Right cardiac atrium (tissue), 5 donors: ENCODE results near the gene SHROOM3. TPM values are rescaled to one million over a fixed set of nuclear protein-coding genes. Genes with fewer than 3 reads are reported as not detected.

ENCODE experiments used
- ATAC-seq, 2 donors: fragments of 200-7000 bp; cut with Tn5 transposase; one replicate each; pipeline versions ENCODE4 v1.8.0 to v1.9.1; 2020; ENCODE audit warnings: moderate library complexity in 2 of 2, mild to moderate bottlenecking in 1 of 2
- DNase-seq, 3 donors: peaks; one replicate each; pipeline ENCODE4 v3.0.0-alpha.2; 2020
- H3K27ac ChIP-seq: one replicate; pipeline ENCODE4 v1.5.1; 2013; ENCODE audit warnings: mild to moderate bottlenecking, low read length, control low read depth, moderate library complexity
- H3K27me3 ChIP-seq: one replicate; pipeline ENCODE4 v1.6.1; 2013; ENCODE audit not compliant: control insufficient read depth, insufficient read depth
- H3K4me1 ChIP-seq: one replicate; pipeline ENCODE4 v1.6.1; 2013; ENCODE audit warnings: low read length; ENCODE audit not compliant: control insufficient read depth, insufficient read depth
- H3K4me3 ChIP-seq: one replicate; pipeline ENCODE4 v1.5.1; 2013; ENCODE audit warnings: low read length, control low read depth
- H3K9me3 ChIP-seq: one replicate; pipeline ENCODE4 v1.6.1; 2013; ENCODE audit warnings: low read length; ENCODE audit not compliant: control insufficient read depth
- WGBS: extraction: QIAGEN DNeasy Blood & Tissue Kit; methylation state at CpG from one replicate; pipeline ENCODE4 v1.1.7; 2013; 5-methylcytosine and 5-hydroxymethylcytosine counted together
- intact Hi-C, 4 donors: fragments of 100-400 bp; cut with DNase I; formaldehyde crosslinking; loops; one replicate each; pipeline versions ENCODE4 v1.11.0 to v1.14.0; 2022 to 2023
- polyA plus RNA-seq: library from polyadenylated mRNA; stranded (reverse); fragments of 200-250 nt; gene quantifications from one replicate; pipeline ENCODE4 v1.2.3, GENCODE V29; 2013
- total RNA-seq, 4 donors: library from RNA; stranded (reverse); fragmentation: NEBNext Ultra II Directional; extraction: Animal tissue kit (Norgen Biotek cat#: 25700); gene quantifications; one replicate each; pipeline ENCODE4 v1.2.1, GENCODE V29; 2021
- donor health status: healthy with polysubstance abuse.
- donor health status: DM: no; HTN: yes; CAD: no.
- donor health status: DM: no; HTN: no; CAD: no.
- donor health status: DM: no; HTN: yes; CAD: no; lungs with severe emphysema.
- donor health status: DM: yes; HTN: yes; CAD: no.

Gene SHROOM3
- total and polyA plus RNA-seq, 5 donors, result 4.6 to 11.8 (median 10.9) TPM

GRCh38 chr4:76703123-76703490, 268.1 kb downstream of the SHROOM3 start:
- 88% methylated on average over 1 of the region's 1 CpG for WGBS
- no peaks in the 10 kb centered on the region for H3K27me3 ChIP-seq
- no peak overlapping the region for H3K4me3 ChIP-seq
- intact Hi-C loops, result no loop called here
- ATAC-seq (no peak), DNase-seq (no peak)
- H3K4me1 ChIP-seq, result peaks cover 3% of the 10 kb centered on the region
- no peak overlapping the region for H3K27ac ChIP-seq
- no peaks in the 10 kb centered on the region for H3K9me3 ChIP-seq

DNA sequence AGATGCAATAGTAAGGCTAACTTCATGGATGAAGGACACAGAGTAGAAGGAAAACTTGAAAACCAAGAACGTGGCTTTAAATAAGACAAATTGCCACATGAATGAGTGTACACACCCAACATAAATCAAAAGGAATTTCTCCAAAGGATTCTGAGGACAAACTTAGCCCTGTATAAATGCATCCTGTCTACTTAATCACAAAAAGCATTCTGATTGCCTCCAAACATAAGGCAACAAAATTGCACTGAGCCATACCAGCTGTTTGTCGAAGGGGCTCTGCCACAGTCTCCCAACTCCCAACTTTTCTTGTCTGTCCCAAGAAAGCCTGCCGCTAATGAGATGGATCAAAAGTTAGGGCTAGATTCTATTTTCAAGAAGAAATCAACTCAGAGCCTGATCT, 268.6 kb downstream of the SHROOM3 start:
- H3K4me3 ChIP-seq, result no peak overlapping the region
- H3K4me1 ChIP-seq, result peaks cover 3% of the 10 kb centered on the region
- 66% methylated on average over 3 of the region's 3 CpGs for WGBS
- DNase-seq, result no peak
- peak; percentile 17 to 23 for ATAC-seq
- no peaks in the 10 kb centered on the region for H3K27me3 ChIP-seq
- H3K9me3 ChIP-seq, result no peaks in the 10 kb centered on the region
- intact Hi-C loops, result no loop called here
- no peak overlapping the region for H3K27ac ChIP-seq

- peak; percentile 76 to 85 for ATAC-seq
- 38% methylated on average over 3 of the region's 3 CpGs for WGBS
- peak overlapping the region; percentile 39 for H3K27ac ChIP-seq
These were observed 269.3 kb downstream of the SHROOM3 start for GRCh38 chr4:76704133-76704881.

DNA sequence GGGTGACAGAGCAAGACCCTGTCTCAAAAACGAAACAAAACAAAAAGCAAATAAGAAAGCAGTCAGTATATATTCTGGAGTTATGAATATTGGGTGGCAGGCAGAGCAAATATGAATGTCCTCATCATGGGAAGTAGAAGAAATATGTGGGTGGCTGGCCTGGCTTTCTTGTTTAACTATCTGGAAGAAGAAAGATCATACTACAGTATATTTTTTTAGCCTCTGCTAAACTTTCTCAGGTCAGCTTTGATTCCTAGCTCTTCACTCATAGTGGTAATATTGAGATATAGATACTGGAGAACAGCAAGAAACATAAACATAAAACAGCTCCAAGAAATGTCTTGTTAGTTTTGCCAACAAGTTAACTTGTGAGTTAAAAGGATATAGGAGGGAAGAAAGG, 270.4 kb downstream of the SHROOM3 start:
- Histone ChIP-seq H3K27me3 (no peaks in the 10 kb centered on the region), H3K9me3 (no peaks in the 10 kb centered on the region), H3K4me1 (peaks cover 11% of the 10 kb centered on the region), H3K4me3 (no peak overlapping the region), H3K27ac (no peak overlapping the region)
- ATAC-seq (no peak), DNase-seq (no peak)
- WGBS, result 69% methylated on average over 1 of the region's 1 CpG
- intact Hi-C loops, result no loop called here

More at GRCh38 chr4:76704133-76704881, 269.3 kb downstream of the SHROOM3 start:
- intact Hi-C loops, result no loop called here
- Histone ChIP-seq H3K27me3 (no peaks in the 10 kb centered on the region), H3K9me3 (no peaks in the 10 kb centered on the region), H3K4me1 (peaks cover 8% of the 10 kb centered on the region), H3K4me3 (no peak overlapping the region)
- peak in 2 of 3 donors; percentile 32 to 68 for DNase-seq

DNA sequence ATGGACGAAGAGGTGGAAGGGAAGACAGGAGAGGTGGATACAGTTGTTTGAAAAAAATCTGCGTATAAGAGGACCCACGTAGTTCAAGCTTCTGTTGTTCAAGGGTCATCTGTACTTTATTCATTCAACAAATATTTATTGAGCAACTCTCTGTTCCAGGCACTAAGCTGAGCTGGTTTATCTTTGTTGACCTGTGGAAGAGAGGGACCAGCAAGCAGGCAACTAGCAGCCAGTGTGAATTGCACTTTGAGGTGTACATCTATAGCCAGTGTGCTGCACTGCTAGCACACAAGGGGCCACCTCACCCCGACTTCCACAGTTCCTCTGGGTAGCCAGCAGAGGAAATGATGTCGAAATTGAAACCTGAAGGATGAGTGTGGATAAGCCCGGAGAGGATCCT, 271.6 kb downstream of the SHROOM3 start:
- intact Hi-C loops, result no loop called here
- ATAC-seq (no peak), DNase-seq (no peak)
- Histone ChIP-seq H3K27ac (no peak overlapping the region), H3K9me3 (no peaks in the 10 kb centered on the region), H3K4me3 (no peak overlapping the region), H3K27me3 (no peaks in the 10 kb centered on the region), H3K4me1 (peaks cover 11% of the 10 kb centered on the region)
- WGBS, result 93% methylated on average over 6 of the region's 6 CpGs

GRCh38 chr4:76708971-76709771, 274.1 kb downstream of the SHROOM3 start:
- WGBS, result 52% methylated on average over 5 of the region's 5 CpGs
- Histone ChIP-seq H3K4me1 (peaks cover 10% of the 10 kb centered on the region), H3K4me3 (no peak overlapping the region), H3K27me3 (no peaks in the 10 kb centered on the region), H3K9me3 (no peaks in the 10 kb centered on the region), H3K27ac (no peak overlapping the region)
- DNase-seq, result no peak
- peak; percentile 35 to 41 for ATAC-seq
- intact Hi-C loops, result no loop called here

DNA sequence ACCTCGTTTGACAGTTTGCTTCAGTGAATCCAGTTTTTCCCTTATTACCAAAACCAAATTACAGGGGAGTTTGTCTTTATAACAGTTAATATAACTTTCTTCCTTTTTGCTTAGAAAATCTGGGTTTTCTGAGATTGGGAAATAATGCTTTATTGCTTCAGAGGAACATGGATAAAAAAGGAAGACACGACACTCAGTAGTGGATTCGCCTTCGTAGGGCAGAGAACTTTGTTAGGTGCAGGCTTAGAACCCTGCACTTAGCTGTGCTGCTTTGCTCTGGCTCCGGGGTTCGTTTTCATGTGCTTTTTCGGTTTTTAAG, 274.7 kb downstream of the SHROOM3 start:
- H3K27ac ChIP-seq, result no peak overlapping the region
- WGBS, result 78% methylated on average over 7 of the region's 7 CpGs
- no peaks in the 10 kb centered on the region for H3K27me3 ChIP-seq
- no peak for DNase-seq
- no peak for ATAC-seq
- peaks cover 7% of the 10 kb centered on the region for H3K4me1 ChIP-seq
- H3K4me3 ChIP-seq, result no peak overlapping the region
- intact Hi-C loops, result no loop called here
- no peaks in the 10 kb centered on the region for H3K9me3 ChIP-seq

GRCh38 chr4:76712564-76712963, 277.5 kb downstream of the SHROOM3 start:
- H3K4me1 ChIP-seq, result peaks cover 11% of the 10 kb centered on the region
- DNase-seq, result no peak
- no peak overlapping the region for H3K27ac ChIP-seq
- H3K27me3 ChIP-seq, result no peaks in the 10 kb centered on the region
- no peak for ATAC-seq
- H3K9me3 ChIP-seq, result no peaks in the 10 kb centered on the region
- intact Hi-C loops, result no loop called here
- WGBS, result 95% methylated on average over 5 of the region's 5 CpGs
- H3K4me3 ChIP-seq, result no peak overlapping the region

- intact Hi-C loops, result no loop called here
- no peaks in the 10 kb centered on the region for H3K27me3 ChIP-seq
- no peak for ATAC-seq
- peaks cover 8% of the 10 kb centered on the region for H3K4me1 ChIP-seq
- H3K27ac ChIP-seq, result no peak overlapping the region
- 76% methylated on average over 1 of the region's 1 CpG for WGBS
- no peak for DNase-seq
- H3K4me3 ChIP-seq, result no peak overlapping the region
- no peaks in the 10 kb centered on the region for H3K9me3 ChIP-seq
These were observed 279.2 kb downstream of the SHROOM3 start for GRCh38 chr4:76714226-76714625.

DNA sequence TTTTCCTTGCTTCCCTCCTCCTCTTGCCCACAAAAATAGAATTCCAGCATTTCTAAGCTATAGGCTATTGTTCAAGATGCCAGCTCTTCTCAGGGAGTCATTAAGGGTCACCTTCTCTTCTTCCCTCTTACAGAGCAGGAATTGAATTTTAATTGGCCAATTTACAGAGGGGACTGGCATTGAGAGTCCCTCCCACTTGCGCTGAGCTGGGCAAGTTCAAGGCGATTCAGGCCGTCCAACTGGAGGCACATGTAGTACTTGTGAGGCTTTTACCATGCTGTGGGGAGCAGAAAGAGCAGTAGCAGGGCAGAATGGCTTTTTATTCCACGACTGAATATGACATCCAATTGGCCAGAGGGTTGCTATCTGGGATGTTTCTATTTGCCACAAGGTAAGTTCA, 281.0 kb downstream of the SHROOM3 start:
- WGBS, result 87% methylated on average over 4 of the region's 4 CpGs
- no peak overlapping the region for H3K4me3 ChIP-seq
- ATAC-seq, result no peak
- H3K27me3 ChIP-seq, result no peaks in the 10 kb centered on the region
- no peaks in the 10 kb centered on the region for H3K9me3 ChIP-seq
- peak overlapping the region; percentile 52 for H3K27ac ChIP-seq
- intact Hi-C loops, result no loop called here
- DNase-seq, result no peak
- H3K4me1 ChIP-seq, result peaks cover 6% of the 10 kb centered on the region

GRCh38 chr4:76716658-76717057, 281.6 kb downstream of the SHROOM3 start:
- H3K9me3 ChIP-seq, result no peaks in the 10 kb centered on the region
- H3K27me3 ChIP-seq, result no peaks in the 10 kb centered on the region
- ATAC-seq (no peak), DNase-seq (no peak)
- no peak overlapping the region for H3K4me3 ChIP-seq
- 77% methylated on average over 2 of the region's 2 CpGs for WGBS
- no peak overlapping the region for H3K27ac ChIP-seq
- intact Hi-C loops, result no loop called here
- peaks cover 6% of the 10 kb centered on the region for H3K4me1 ChIP-seq
